ENCODE measurements around the gene VCX. TPM values are rescaled to one million over a fixed set of nuclear protein-coding genes. Genes with fewer than 3 reads are reported as not detected.
A peak's percentile ranks its signal among the peaks of the same experiment; 100 is the strongest.

VCX gene
- total and polyA plus RNA-seq, 2 of the 13 experiments (the other 11 are each of a cell fraction or from before 2014, with no cell fraction given): not detected

GRCh38 chrX:7828594-7828993 is 14.4 kb upstream of the VCX start:
- Histone ChIP-seq H3K79me2 (ENCODE audit: insufficient read depth, low read length) (no peaks in the 10 kb centered on the region), H3K36me3 (replicated peaks in 1 of 2; ENCODE audit: control insufficient read depth in 1 of 2, insufficient read depth in 2 of 2, low read length in 2 of 2) (no peaks in the 10 kb centered on the region), H3K4me2 (ENCODE audit: low read depth, low read length) (no peak overlapping the region), H3K27me3 (ENCODE audit: control insufficient read depth in 1 of 2, insufficient read depth in 2 of 2, low read length in 2 of 2) (no peaks in the 10 kb centered on the region; a peak in 1 of 5 replicates), H3K27ac (ENCODE audit: extremely low read length, insufficient read depth, low read length) (no peak overlapping the region), H2AFZ (ENCODE audit: low read length) (no peak overlapping the region), H3K4me1 (ENCODE audit: insufficient read depth, low read length) (no peaks in the 10 kb centered on the region), H3K4me3 (replicated peaks in 1 of 3; ENCODE audit: insufficient read depth in 1 of 3, low read depth in 2 of 3, low read length in 3 of 3) (no peak overlapping the region), H4K20me1 (ENCODE audit: insufficient read depth, low read length) (no peaks in the 10 kb centered on the region), H3K9me3 (ENCODE audit: low read length) (no peaks in the 10 kb centered on the region), H3K9ac (ENCODE audit: insufficient read depth, low read depth, low read length) (no peak overlapping the region)
- TF ChIP-seq RBM39 (IDR thresholded peaks at IDR 0.05; ENCODE audit: low read depth, low read length, poor library complexity, severe bottlenecking): no peak
- TF ChIP-seq SP2 (CRISPR knock-in tag; IDR thresholded peaks at IDR 0.05): no peak
- TF ChIP-seq CTCF (CRISPR knock-in tag; IDR thresholded peaks at IDR 0.05): peak; percentile 56
- no peak for TF ChIP-seq ZNF501 (CRISPR knock-in tag; IDR thresholded peaks at IDR 0.05)
- peak; percentile 59 for TF ChIP-seq STAG1 (CRISPR knock-in tag; IDR thresholded peaks at IDR 0.05)
- TF ChIP-seq, protein P1, sequence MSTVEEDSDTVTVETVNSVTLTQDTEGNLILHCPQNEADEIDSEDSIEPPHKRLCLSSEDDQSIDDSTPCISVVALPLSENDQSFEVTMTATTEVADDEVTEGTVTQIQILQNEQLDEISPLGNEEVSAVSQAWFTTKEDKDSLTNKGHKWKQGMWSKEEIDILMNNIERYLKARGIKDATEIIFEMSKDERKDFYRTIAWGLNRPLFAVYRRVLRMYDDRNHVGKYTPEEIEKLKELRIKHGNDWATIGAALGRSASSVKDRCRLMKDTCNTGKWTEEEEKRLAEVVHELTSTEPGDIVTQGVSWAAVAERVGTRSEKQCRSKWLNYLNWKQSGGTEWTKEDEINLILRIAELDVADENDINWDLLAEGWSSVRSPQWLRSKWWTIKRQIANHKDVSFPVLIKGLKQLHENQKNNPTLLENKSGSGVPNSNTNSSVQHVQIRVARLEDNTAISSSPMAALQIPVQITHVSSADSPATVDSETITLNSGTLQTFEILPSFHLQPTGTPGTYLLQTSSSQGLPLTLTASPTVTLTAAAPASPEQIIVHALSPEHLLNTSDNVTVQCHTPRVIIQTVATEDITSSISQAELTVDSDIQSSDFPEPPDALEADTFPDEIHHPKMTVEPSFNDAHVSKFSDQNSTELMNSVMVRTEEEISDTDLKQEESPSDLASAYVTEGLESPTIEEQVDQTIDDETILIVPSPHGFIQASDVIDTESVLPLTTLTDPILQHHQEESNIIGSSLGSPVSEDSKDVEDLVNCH (CRISPR knock-in tag; IDR thresholded peaks at IDR 0.05): no peak
- no peak for TF ChIP-seq ZFP37 (CRISPR knock-in tag; IDR thresholded peaks at IDR 0.05; ENCODE audit: borderline replicate concordance)
- no peak for TF ChIP-seq KDM1A (CRISPR knock-in tag; IDR thresholded peaks at IDR 0.05)
- no peak for TF ChIP-seq ZNF430 (CRISPR knock-in tag; IDR thresholded peaks at IDR 0.05)
- CTCF ChIA-PET (ENCODE audit: low intra/inter-chr PET ratio, low total read pairs): no interaction called here
- peak; percentile 48; the same call in 1 of the 3 replicates for ATAC-seq
- FAIRE-seq: no peak
- 9% methylated on average over 2 of the region's 2 CpGs for WGBS (ENCODE audit: low lambda C conversion rate)
- no TSS peak for BruUV-seq (replicated peaks)
- in situ Hi-C loops (cut with HindIII; ENCODE audit: extremely low pct_ligation_motif_present, low pct_unique_long_range_greater_than_20kb): no loop called here
- DNase-seq (ENCODE audit: low spot score): peak; percentile 1
- POLR2A ChIA-PET: no interaction called here
- intact Hi-C loops (cut with micrococcal nuclease; ENCODE audit: unreplicated experiment): no loop called here

All from HepG2 (cell line).